ENCODE data around the gene MSL3B.

MSL3B gene

GRCh38 chr2:233857511-233858141 lies 10.6 kb downstream of the MSL3B start (continued):
- TF ChIP-seq CLOCK (CRISPR knock-in tag; IDR thresholded peaks at IDR 0.05; ENCODE audit: borderline replicate concordance) (no peak), ZFPM2 (CRISPR knock-in tag; IDR thresholded peaks at IDR 0.05) (no peak), CBFA2T3 (IDR thresholded peaks at IDR 0.05) (peak; percentile 66), ZNF282 (CRISPR knock-in tag; IDR thresholded peaks at IDR 0.05) (no peak), POLR3G (IDR thresholded peaks at IDR 0.05; ENCODE audit: extremely low read depth, insufficient read length, insufficient replicate concordance) (no peak), HMG20A (CRISPR knock-in tag; conservative IDR thresholded peaks at IDR 0.05) (no peak), SMARCC2 (IDR thresholded peaks at IDR 0.05; ENCODE audit: low read depth) (0 out of 2 replicates have a peak, but pooled peaks have one; percentile 67), C11orf30 (IDR thresholded peaks at IDR 0.05; ENCODE audit: low read depth) (peak; percentile 83), ARID2 (IDR thresholded peaks at IDR 0.05) (no peak), HDAC6 (IDR thresholded peaks at IDR 0.05; ENCODE audit: low read depth, low read length) (no peak), TAL1 (IDR thresholded peaks at IDR 0.05) (peak; percentile 45), U2AF2 (optimal IDR thresholded peaks at IDR 0.05; ENCODE audit: low read depth, low read length) (no peak), NR2C2 (CRISPR knock-in tag; IDR thresholded peaks at IDR 0.05) (no peak), NR2C2 (tag; IDR thresholded peaks at IDR 0.05) (no peak), HLTF (IDR thresholded peaks at IDR 0.05) (no peak), HDAC2 (IDR thresholded peaks at IDR 0.05) (0 out of 2 replicates have a peak, but pooled peaks have one; percentile 60), E2F6 (IDR thresholded peaks at IDR 0.05; ENCODE audit: borderline replicate concordance in 1 of 2, extremely low read depth in 1 of 2, insufficient read depth in 1 of 2, insufficient read length in 1 of 2, low read depth in 1 of 2, low read length in 1 of 2, poor library complexity in 1 of 2, severe bottlenecking in 1 of 2) (no peak), MEIS2 (IDR thresholded peaks at IDR 0.05; ENCODE audit: partially characterized antibody) (peak; percentile 97), MYC (IDR thresholded peaks at IDR 0.05; ENCODE audit: low read depth, low read length) (0 out of 2 replicates have a peak, but pooled peaks have one; percentile 8), MYC (CRISPR knock-in tag; IDR thresholded peaks at IDR 0.05; ENCODE audit: borderline replicate concordance, low read depth) (no peak), ESRRA (IDR thresholded peaks at IDR 0.05; ENCODE audit: borderline replicate concordance, low read depth) (no peak), MAFG (tag; conservative IDR thresholded peaks at IDR 0.05) (peak; percentile 85), ZNF23 (CRISPR knock-in tag; IDR thresholded peaks at IDR 0.05) (no peak), TBL1XR1 (IDR thresholded peaks at IDR 0.05; ENCODE audit: low read length in 2 of 2) (0 out of 4 replicates have a peak, but pooled peaks of 1 of the 2 experiments have one; percentile 23)
- TF ChIP-seq, protein P1, sequence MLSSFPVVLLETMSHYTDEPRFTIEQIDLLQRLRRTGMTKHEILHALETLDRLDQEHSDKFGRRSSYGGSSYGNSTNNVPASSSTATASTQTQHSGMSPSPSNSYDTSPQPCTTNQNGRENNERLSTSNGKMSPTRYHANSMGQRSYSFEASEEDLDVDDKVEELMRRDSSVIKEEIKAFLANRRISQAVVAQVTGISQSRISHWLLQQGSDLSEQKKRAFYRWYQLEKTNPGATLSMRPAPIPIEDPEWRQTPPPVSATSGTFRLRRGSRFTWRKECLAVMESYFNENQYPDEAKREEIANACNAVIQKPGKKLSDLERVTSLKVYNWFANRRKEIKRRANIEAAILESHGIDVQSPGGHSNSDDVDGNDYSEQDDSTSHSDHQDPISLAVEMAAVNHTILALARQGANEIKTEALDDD (IDR thresholded peaks at IDR 0.05): no peak

Measured in K562 (cell line).